Motor neuron (in vitro differentiated cells): Measurements from ENCODE around the gene PRICKLE4. TPM values are rescaled to one million over a fixed set of nuclear protein-coding genes. Genes with fewer than 3 reads are reported as not detected.

Experiments used
- ATAC-seq, 8 experiments: fragments of 200-7000 bp; cut with Tn5 transposase; replicated peaks in 6 of 8; 2 replicates each; pipeline ENCODE4 v1.8.0; 2021; ENCODE audit warnings: mild to moderate bottlenecking in 8 of 8, moderate library complexity in 8 of 8
- H3K27ac ChIP-seq, 2 donors: fragments of 250-450 bp; sonication (Bioruptor Pico); 2 replicates each; pipeline ENCODE4 v1.9.0; 2021; ENCODE audit warnings: antibody characterized with exemption in 2 of 2, mild to moderate bottlenecking in 2 of 2, moderate library complexity in 1 of 2
- H3K4me1 ChIP-seq, 2 donors: fragments of 250-450 bp; sonication (Bioruptor Pico); replicated peaks in 1 of 2; 2 replicates each; pipeline ENCODE4 v1.6.1; 2021; ENCODE audit warnings: antibody characterized with exemption in 2 of 2, mild to moderate bottlenecking in 2 of 2, moderate library complexity in 1 of 2
- H3K4me3 ChIP-seq, 5 donors: fragments of 250-450 bp; sonication (Bioruptor Pico); 2 replicates each; pipeline ENCODE4 v1.9.0; 2021; ENCODE audit warnings: antibody characterized with exemption in 5 of 5, mild to moderate bottlenecking in 5 of 5, moderate library complexity in 4 of 5
- WGBS, 10 experiments: fragments of 450-650 bp; shearing (Covaris generic); methylation state at CpG; one replicate each; pipeline ENCODE4 v1.0.0; 2022; 5-methylcytosine and 5-hydroxymethylcytosine counted together
- in situ Hi-C, 9 experiments: fragments of 400-800 bp; cut with MboI; loops; one replicate each; pipeline ENCODE4 v1.15.0; 2021; ENCODE audit warnings: low sequenced_read_pairs in 9 of 9, low pct_unique_long_range_greater_than_20kb in 2 of 9; ENCODE audit not compliant: unreplicated experiment in 9 of 9
- total RNA-seq, 8 experiments: library from RNA; unstranded; fragments of 300-600 nt; gene quantifications; 2 replicates each; pipeline versions ENCODE4 v1.2.3 to v1.2.4, GENCODE V29; 2022

PRICKLE4 gene
- total RNA-seq, 8 experiments from 2014 or later = 0.81 to 3.7 (median 2.3) TPM; not detected in 2

- 80 to 100% (median 95%) methylated on average over 1 to 4 of the region's 4 CpGs; no CpG with 5 or more reads in 1 of the 10 experiments for WGBS, 10 experiments
- no peak for ATAC-seq
- in situ Hi-C loops = no loop called here
- H3K27ac ChIP-seq = no peak overlapping the region
- H3K4me1 ChIP-seq = no peaks in the 10 kb centered on the region
- no peak overlapping the region for H3K4me3 ChIP-seq
These were observed 40.7 kb downstream of the PRICKLE4 start for GRCh38 chr6:41821266-41821665.

DNA sequence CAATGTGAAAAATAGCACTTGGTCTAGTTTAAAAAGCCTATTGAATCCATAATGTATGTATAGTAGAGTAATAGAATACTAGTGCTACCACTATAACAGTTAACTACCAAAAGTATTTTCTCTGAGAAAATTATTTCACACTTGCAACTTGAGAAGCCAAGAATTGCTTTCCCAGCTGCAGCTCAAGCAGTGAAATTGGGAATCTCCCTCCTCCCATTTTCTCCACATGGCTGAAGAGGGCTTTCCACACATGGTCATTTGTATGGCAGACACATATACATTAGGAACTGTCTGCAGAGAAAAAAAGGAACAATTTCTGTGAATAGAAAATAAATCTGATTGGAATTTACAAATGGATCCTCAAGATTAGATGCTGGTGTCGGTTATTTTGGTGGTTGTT is 41.4 kb downstream of the PRICKLE4 start:
- H3K27ac ChIP-seq = no peak overlapping the region
- in situ Hi-C loops = no loop called here
- no peak overlapping the region for H3K4me3 ChIP-seq
- H3K4me1 ChIP-seq = no peaks in the 10 kb centered on the region
- no peak for ATAC-seq
- WGBS, 10 experiments = 80 to 100% (median 100%) methylated on average over 1 of the region's 1 CpG; no CpG with 5 or more reads in 5 of the 10 experiments

GRCh38 chr6:41823178-41823577 is 42.6 kb downstream of the PRICKLE4 start:
- no peaks in the 10 kb centered on the region for H3K4me1 ChIP-seq
- no peak overlapping the region for H3K27ac ChIP-seq
- no peak for ATAC-seq
- H3K4me3 ChIP-seq = no peak overlapping the region
- in situ Hi-C loops = no loop called here
- 50 to 100% (median 84%) methylated on average over 1 of the region's 1 CpG; no CpG with 5 or more reads in 4 of the 10 experiments for WGBS, 10 experiments

DNA sequence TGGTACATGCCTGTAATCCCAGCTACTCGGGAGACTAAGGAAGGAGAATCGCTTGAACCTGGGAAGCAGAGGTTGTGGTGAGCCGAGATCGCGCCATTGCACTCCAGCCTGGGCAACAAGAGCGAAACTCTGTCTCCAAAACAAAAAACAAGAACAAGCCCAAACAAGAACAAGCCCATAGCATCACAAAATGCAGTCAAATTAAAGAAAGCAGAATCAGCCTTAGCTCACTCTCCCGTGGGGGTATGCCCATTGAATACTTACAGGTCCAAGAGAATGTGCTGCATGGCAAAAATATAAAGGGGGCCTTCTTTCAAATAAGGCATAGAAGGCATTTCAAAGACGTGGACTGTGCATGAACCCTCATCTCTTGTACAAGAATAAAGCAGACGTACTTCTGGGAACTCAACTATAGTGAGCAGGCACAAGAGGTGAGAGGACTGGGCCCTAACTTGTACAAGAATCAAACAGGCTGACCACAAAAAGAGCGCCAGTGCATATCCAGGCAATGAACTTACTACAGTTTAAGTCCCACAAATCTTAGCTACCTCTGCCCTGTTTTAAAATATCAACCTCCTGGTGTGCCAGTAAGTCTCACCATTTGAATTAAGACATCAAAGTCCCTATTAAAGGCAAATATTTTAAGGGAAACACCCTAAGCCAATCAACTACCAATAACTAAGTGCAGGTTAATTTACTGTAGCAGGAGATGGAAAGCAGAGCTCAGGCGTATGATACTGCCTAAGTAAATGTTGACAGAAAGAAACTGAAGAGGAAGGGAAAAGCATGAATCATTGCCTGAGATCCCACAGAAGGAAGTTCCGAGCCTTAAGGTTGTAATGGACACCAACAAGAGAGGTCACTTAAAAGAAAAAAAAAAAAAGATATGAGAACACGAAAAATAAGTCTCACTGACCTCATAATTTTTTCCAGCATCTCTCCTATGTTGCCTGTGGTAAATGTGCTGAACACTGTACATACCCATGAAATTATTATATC is 44.3 kb downstream of the PRICKLE4 start:
- ATAC-seq = no peak
- 69 to 95% (median 88%) methylated on average over 3 to 10 of the region's 13 CpGs for WGBS, 10 experiments
- H3K4me1 ChIP-seq = no peaks in the 10 kb centered on the region
- H3K27ac ChIP-seq = no peak overlapping the region
- in situ Hi-C loops = loop anchor here in 2 of 9 experiments (25.0 kb wide), 1 partner anchor 212 kb away; no protein-coding TSS in a partner anchor
- no peak overlapping the region for H3K4me3 ChIP-seq

DNA sequence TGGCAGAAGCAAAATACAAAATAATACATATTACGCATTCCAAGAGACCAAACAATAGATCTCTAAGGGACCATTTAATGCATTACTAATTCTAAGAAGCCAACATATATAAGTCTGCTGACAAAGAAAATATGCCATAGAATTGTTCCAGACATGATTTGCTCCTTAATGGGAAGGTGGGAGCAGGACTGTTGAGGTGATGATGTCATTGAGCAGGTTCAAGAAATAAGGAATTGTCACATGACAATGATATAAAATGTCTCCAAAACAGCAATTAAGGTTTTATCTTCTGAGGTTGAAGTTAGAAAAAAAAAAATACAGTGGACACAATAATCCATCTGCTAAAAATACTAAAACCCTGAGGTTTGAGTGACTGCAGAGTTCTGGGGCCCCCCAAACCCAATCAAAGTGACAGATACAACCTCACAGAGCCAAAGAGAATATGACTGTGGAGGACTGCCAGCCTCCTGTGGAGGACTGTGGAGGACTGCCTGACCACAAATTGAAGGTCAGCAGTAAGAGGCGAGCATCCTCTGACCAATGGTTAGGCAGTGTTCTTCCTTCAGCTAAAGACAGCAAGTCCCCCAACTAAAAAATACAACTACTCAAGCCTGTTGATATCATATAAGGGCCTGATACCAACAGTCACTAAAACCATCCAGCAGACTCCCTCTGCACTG is 45.9 kb downstream of the PRICKLE4 start:
- no peak overlapping the region for H3K27ac ChIP-seq
- ATAC-seq = no peak
- no peaks in the 10 kb centered on the region for H3K4me1 ChIP-seq
- no peak overlapping the region for H3K4me3 ChIP-seq
- in situ Hi-C loops = loop anchor here in 2 of 9 experiments (25.0 kb wide), 1 partner anchor 211 kb away; no protein-coding TSS in a partner anchor
- WGBS, 10 experiments = 89 to 100% (median 100%) methylated on average over 1 to 2 of the region's 2 CpGs

DNA sequence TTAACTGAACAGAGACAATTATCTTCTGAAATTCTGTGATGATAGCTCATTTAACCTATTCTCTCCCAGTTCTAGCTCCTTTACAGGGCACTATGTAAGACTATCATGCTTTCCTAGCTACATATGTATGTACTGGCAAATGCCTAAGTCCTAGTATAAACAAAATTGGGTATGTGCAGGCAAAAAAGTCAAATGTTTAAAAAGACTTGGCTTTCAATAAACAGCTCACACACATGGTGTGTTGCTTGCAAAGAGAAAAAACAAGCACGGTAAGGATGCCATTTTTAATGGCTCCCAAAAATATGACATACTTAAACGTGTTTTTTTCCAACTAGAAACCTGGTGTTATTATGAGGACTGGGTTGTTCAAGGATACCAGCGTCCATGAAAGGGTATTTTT is 51.7 kb downstream of the PRICKLE4 start:
- no peak overlapping the region for H3K4me3 ChIP-seq
- no peak for ATAC-seq
- in situ Hi-C loops = loop anchor here in 2 of 9 experiments (25.0 kb wide), 1 partner anchor 205 kb away; no protein-coding TSS in a partner anchor

GRCh38 chr6:41836022-41836659 is 55.6 kb downstream of the PRICKLE4 start:
- in situ Hi-C loops = loop anchor here in 2 of 9 experiments (25.0 kb wide), 1 partner anchor 201 kb away; no protein-coding TSS in a partner anchor
- peak in 1 of 8 experiments; percentile 55 for ATAC-seq
- no peak overlapping the region for H3K4me3 ChIP-seq
- no peaks in the 10 kb centered on the region for H3K4me1 ChIP-seq
- H3K27ac ChIP-seq = no peak overlapping the region
- WGBS, 10 experiments = 60 to 96% (median 85%) methylated on average over 3 to 5 of the region's 5 CpGs

More for the DNA sequence above, 51.7 kb downstream of the PRICKLE4 start:
- Histone ChIP-seq H3K27ac (no peak overlapping the region), H3K4me1 (no peaks in the 10 kb centered on the region)
- 67 to 100% (median 94%) methylated on average over 1 to 3 of the region's 3 CpGs; no CpG with 5 or more reads in 2 of the 10 experiments for WGBS, 10 experiments

DNA sequence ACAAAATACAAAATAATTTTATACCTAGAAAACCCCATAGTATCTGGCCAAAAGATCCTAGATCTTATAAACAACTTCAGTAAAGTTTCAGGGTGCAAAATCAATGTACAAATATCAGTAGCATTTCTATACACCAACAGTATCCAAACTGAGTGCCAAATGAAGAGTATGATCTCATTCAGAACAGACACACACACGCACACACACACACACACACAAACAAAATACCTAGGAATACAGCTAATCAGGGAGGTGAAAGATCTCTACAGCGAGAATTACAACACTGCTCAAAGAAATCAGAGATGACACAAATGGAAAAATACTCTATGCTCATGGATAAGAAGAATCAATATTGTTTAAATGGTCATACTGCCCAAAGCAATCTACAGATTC is 56.1 kb downstream of the PRICKLE4 start:
- ATAC-seq = no peak
- 60 to 100% (median 95%) methylated on average over 1 to 2 of the region's 2 CpGs; no CpG with 5 or more reads in 2 of the 10 experiments for WGBS, 10 experiments
- no peak overlapping the region for H3K27ac ChIP-seq
- no peaks in the 10 kb centered on the region for H3K4me1 ChIP-seq
- in situ Hi-C loops = loop anchor here in 2 of 9 experiments (25.0 kb wide), 1 partner anchor 201 kb away; no protein-coding TSS in a partner anchor
- H3K4me3 ChIP-seq = no peak overlapping the region

Other genes starting within 250 kb of the PRICKLE4 start
- 10 to 100 TPM in 4 of 8 experiments, 1 to 10 TPM in 4; 1.3 to 22.1 (median 12.8) TPM for gene FOXP4, start 234.4 kb upstream of the PRICKLE4 start, total RNA-seq
- gene MDFI, start 142.3 kb upstream of the PRICKLE4 start, total RNA-seq = 100 to 1,000 TPM in 1 of 8 experiments, 10 to 100 TPM in 5, 1 to 10 TPM in 2; 2.3 to 131 (median 21.9) TPM
- 1 to 10 TPM; 1.4 to 8.5 (median 5.3) TPM for gene TFEB, start 45.2 kb upstream of the PRICKLE4 start, total RNA-seq
- gene PGC, start 33.4 kb upstream of the PRICKLE4 start, total RNA-seq = under 1 TPM in 3 of 8 experiments, not detected in 5; 0.14 to 0.95 (median 0.25) TPM
- gene FRS3, start 882 bp upstream of the PRICKLE4 start, total RNA-seq = 10 to 100 TPM in 3 of 8 experiments, 1 to 10 TPM in 4, under 1 TPM in 1; 0.51 to 11.8 (median 9.0) TPM
- 100 to 1,000 TPM; 180 to 286 (median 234) TPM for gene TOMM6, start 6.9 kb downstream of the PRICKLE4 start, total RNA-seq
- 10 to 100 TPM in 4 of 8 experiments, 1 to 10 TPM in 4; 2.3 to 14.8 (median 9.6) TPM for gene USP49, start 114.6 kb downstream of the PRICKLE4 start, total RNA-seq
- 10 to 100 TPM; 12.4 to 24.3 (median 19.9) TPM for gene MED20, start 140.4 kb downstream of the PRICKLE4 start, total RNA-seq
- 10 to 100 TPM in 7 of 8 experiments, 1 to 10 TPM in 1; 9.4 to 46.4 (median 17.8) TPM for gene BYSL, start 140.7 kb downstream of the PRICKLE4 start, total RNA-seq
- 10 to 100 TPM; 10.3 to 32.6 (median 19.0) TPM for gene CCND3, start 161.0 kb downstream of the PRICKLE4 start, total RNA-seq